Liver (tissue), 9 donors: ENCODE measurements around the gene DNMT3A. TPM values are rescaled to one million over a fixed set of nuclear protein-coding genes. Genes with fewer than 3 reads are reported as not detected.

Source experiments
- DNase-seq: peaks from one replicate; pipeline ENCODE4 v3.0.0-alpha.2; 2017; ENCODE audit warnings: low spot score
- H3K27ac ChIP-seq, 2 donors: one replicate each; pipeline ENCODE4 v1.7.0; 2013; ENCODE audit warnings: inconsistent platforms in 2 of 2, low read length in 2 of 2, control low read depth in 1 of 2, low read depth in 1 of 2, mild to moderate bottlenecking in 1 of 2
- H3K27me3 ChIP-seq, 4 donors: one replicate each; pipeline versions ENCODE4 v1.6.1 to v1.7.0; 2013; ENCODE audit warnings: low read length in 3 of 4, inconsistent platforms in 1 of 4, mild to moderate bottlenecking in 1 of 4, moderate library complexity in 1 of 4; ENCODE audit not compliant: control insufficient read depth in 4 of 4, insufficient read depth in 4 of 4
- H3K36me3 ChIP-seq, 4 donors: one replicate each; pipeline versions ENCODE4 v1.6.1 to v1.7.0; 2013; ENCODE audit warnings: low read length in 3 of 4, mild to moderate bottlenecking in 3 of 4, low read depth in 1 of 4, moderate library complexity in 1 of 4; ENCODE audit not compliant: control insufficient read depth in 4 of 4, insufficient read depth in 3 of 4
- H3K4me1 ChIP-seq, 4 donors: one replicate each; pipeline versions ENCODE4 v1.6.1 to v1.7.0; 2013; ENCODE audit warnings: low read length in 3 of 4, mild to moderate bottlenecking in 3 of 4, moderate library complexity in 1 of 4; ENCODE audit not compliant: control insufficient read depth in 4 of 4, insufficient read depth in 4 of 4
- H3K4me3 ChIP-seq, 3 donors: one replicate each; pipeline versions ENCODE4 v1.6.1 to v1.7.0; 2013; ENCODE audit warnings: low read length in 3 of 3, control low read depth in 1 of 3, low read depth in 1 of 3, mild to moderate bottlenecking in 1 of 3
- H3K9ac ChIP-seq, 2 donors: one replicate each; pipeline ENCODE4 v1.7.0; 2013; ENCODE audit warnings: low read length in 2 of 2, mild to moderate bottlenecking in 2 of 2, moderate library complexity in 2 of 2, control low read depth in 1 of 2, low read depth in 1 of 2
- H3K9me3 ChIP-seq, 4 donors: one replicate each; pipeline versions ENCODE4 v1.6.1 to v1.7.0; 2013; ENCODE audit warnings: low read length in 3 of 4; ENCODE audit not compliant: control insufficient read depth in 4 of 4
- EGR1 ChIP-seq, 2 donors: IDR thresholded peaks; 2 replicates each; pipeline ENCODE4 v1.6.1; 2016 to 2018; ENCODE audit warnings: antibody characterized with exemption in 2 of 2, low read depth in 2 of 2
- FOXA2 ChIP-seq: IDR thresholded peaks from 2 replicates; pipeline ENCODE4 v1.6.1; 2016; ENCODE audit warnings: antibody characterized with exemption
- GABPA ChIP-seq, 2 donors: IDR thresholded peaks in 1 of 2; conservative IDR thresholded peaks in 1 of 2; 2 replicates each; pipeline ENCODE4 v1.6.1; 2016; ENCODE audit warnings: antibody characterized with exemption in 2 of 2, mild to moderate bottlenecking in 1 of 2, moderate library complexity in 1 of 2
- HNF4A ChIP-seq, 2 donors: conservative IDR thresholded peaks; 2 replicates each; pipeline ENCODE4 v1.6.1; 2016; ENCODE audit warnings: antibody characterized with exemption in 2 of 2, mild to moderate bottlenecking in 2 of 2
- HNF4G ChIP-seq: IDR thresholded peaks from 2 replicates; pipeline ENCODE4 v1.6.1; 2016; ENCODE audit warnings: antibody characterized with exemption
- JUND ChIP-seq, 2 donors: IDR thresholded peaks; 2 replicates each; pipeline ENCODE4 v1.6.1; 2016; ENCODE audit warnings: antibody characterized with exemption in 2 of 2
- RAD21 ChIP-seq, 2 donors: IDR thresholded peaks; 2 replicates each; pipeline ENCODE4 v1.6.1; 2016; ENCODE audit warnings: antibody characterized with exemption in 2 of 2, mild to moderate bottlenecking in 2 of 2
- RXRA ChIP-seq, 2 donors: IDR thresholded peaks; 2 replicates each; pipeline ENCODE4 v1.6.1; 2017 to 2018; ENCODE audit warnings: antibody characterized with exemption in 2 of 2, mild to moderate bottlenecking in 1 of 2
- SP1 ChIP-seq: IDR thresholded peaks from 2 replicates; pipeline ENCODE4 v1.6.1; 2018; ENCODE audit warnings: antibody characterized with exemption, mild to moderate bottlenecking
- TAF1 ChIP-seq: conservative IDR thresholded peaks from 2 replicates; pipeline ENCODE4 v1.6.1; 2016; ENCODE audit warnings: antibody characterized with exemption, mild to moderate bottlenecking
- YY1 ChIP-seq: IDR thresholded peaks from 2 replicates; pipeline ENCODE4 v1.6.1; 2016; ENCODE audit warnings: antibody characterized with exemption, mild to moderate bottlenecking
- WGBS: extraction: QIAGEN DNeasy Blood & Tissue Kit; methylation state at CpG from one replicate; pipeline ENCODE4 v1.1.7; 2013; 5-methylcytosine and 5-hydroxymethylcytosine counted together
- polyA plus RNA-seq, 2 donors: library from polyadenylated mRNA; stranded (reverse) in 1 of 2; unstranded in 1 of 2; fragments of 200-250 nt in 1 of 2; fragments of >200 nt in 1 of 2; fragmentation: Nextera tagmentation in 1 of 2; extraction: Ambion mirVana in 1 of 2; gene quantifications; one replicate each; pipeline versions ENCODE4 v1.2.1 to v1.2.3, GENCODE V29; 2013 to 2015
- total RNA-seq, 2 donors: library from RNA; depleted of rRNA; stranded (reverse); fragments of >200 nt; gene quantifications; one replicate each; pipeline ENCODE4 v1.2.3, GENCODE V29; 2014
- TF ChIP-seq, protein P1 (sequence below): fragments of 150-350 bp; IDR thresholded peaks from 2 replicates; pipeline ENCODE4 v1.5.1; 2017; ENCODE audit warnings: improper control_type of control experiment, low read depth, low read length; ENCODE audit not compliant: missing input control
- TF ChIP-seq, protein P2 (sequence below): IDR thresholded peaks from 2 replicates; pipeline ENCODE4 v1.6.1; 2016; ENCODE audit warnings: antibody characterized with exemption, mild to moderate bottlenecking
- TF ChIP-seq, protein P3 (sequence below): IDR thresholded peaks from 2 replicates; pipeline ENCODE4 v1.6.1; 2016; ENCODE audit warnings: antibody characterized with exemption
- TF ChIP-seq, protein P4 (sequence below): IDR thresholded peaks from 2 replicates; pipeline ENCODE4 v1.6.1; 2016; ENCODE audit warnings: antibody characterized with exemption
- donor health status: healthy.
- donor health status: healthy.
- donor health status: healthy.
- donor health status: healthy.
- donor health status: healthy.

The DNMT3A gene
- total and polyA plus RNA-seq, 4 donors, result 3.5 to 24.2 (median 8.1) TPM

DNA sequence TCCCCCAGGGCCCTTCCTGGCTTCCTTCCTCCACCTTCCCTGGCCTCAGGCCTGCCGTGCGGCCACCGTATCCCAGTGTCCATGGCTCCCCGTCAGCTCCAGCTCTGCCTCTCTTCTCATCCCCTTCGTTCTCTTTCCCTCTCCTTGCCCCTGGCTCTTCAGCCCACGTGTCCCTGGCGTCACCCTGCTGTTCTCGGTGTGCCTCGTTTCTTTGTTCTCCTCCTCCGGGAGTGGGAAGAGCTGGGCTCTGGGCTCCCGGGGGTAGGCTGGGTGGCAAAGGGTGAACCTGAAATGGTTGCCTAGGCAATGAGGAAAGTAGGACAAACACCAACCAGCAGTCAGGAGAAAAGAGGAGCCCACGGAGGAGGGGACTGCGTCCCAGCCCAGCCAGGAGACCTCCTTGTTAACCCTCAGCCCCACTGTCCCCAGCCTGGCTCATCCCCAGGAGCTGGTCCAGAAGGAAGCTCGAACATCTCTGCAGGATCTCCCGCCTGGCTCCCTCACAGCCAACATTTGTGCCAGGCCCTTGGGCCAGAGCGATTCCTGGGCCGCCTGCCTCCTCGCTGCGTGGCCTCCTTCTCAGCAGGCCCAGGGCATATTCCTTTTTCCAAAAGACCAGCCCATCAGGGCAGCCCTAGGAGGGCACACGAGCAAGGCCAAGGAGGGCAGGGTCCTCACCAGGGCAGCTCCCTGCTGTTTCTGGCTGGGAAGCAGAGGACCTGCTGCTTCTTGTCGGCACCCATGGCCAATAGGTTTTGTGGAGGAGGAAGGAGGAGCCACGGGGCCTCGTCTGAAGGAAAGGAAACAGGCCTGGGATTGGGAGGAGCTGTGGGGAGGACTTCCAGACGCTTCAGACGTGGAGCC, 30.9 kb upstream of the DNMT3A start:
- no peak overlapping the region for H3K27ac ChIP-seq
- WGBS, result 81% methylated on average over 25 of the region's 25 CpGs
- DNase-seq, result no peak

DNA sequence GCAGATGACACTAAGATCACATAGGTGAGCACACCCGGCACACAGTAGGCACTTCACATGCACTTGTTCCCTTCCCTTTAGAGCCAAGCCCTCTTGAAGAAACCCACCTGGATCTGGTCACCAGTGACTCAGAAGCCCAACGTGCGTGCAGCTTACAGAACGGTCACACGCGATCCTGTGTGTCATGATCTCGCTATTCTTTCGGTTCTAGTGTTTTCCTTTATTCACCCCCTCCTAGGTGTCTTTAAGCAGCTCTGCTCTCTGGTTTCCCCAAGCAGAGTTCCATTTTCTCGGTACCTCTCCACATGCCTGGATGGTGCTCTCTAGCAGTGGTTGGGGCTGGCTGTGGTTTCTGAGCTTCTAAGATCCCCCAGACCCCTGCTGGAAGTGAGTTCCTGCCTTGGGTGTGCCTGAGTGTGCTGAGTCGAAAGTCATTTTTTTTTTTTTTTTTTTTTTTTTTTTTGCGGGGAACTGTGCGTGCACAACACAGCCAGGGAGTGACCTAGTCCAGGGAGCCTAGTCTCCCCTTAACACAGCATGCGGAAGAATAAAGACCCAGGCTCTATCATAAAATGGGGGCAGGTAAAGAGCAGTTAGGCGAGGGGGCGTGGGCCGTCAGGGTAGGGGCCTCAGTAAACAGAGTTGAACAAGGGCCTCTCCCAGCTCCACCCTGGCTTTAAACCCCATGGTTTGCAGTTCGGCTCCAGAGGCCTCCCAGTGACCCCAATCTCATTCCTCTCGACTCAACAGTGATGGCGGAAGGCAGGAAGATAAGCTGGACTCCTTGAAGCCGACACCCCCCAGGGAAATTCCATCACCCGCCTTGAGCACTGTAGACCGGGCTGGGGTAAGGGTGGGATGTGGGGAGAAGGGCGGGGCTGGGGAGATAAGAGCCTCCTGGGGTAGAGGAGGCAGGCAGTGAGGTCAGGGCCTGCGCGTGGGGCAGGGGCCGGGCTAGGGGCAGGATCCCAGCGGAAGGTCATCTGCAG, 29.8 kb upstream of the DNMT3A start:
- WGBS, result 73% methylated on average over 27 of the region's 27 CpGs
- no peaks in the 10 kb centered on the region for H3K9me3 ChIP-seq
- H3K27ac ChIP-seq, result no peak overlapping the region
- TF ChIP-seq RXRA (IDR thresholded peaks at IDR 0.05) (no peak), YY1 (no peak), JUND (IDR thresholded peaks at IDR 0.05) (no peak), HNF4G (no peak), GABPA (IDR thresholded peaks at IDR 0.05 in 1 of 2, conservative IDR thresholded peaks at IDR 0.05 in 1 of 2) (no peak), SP1 (no peak), RAD21 (IDR thresholded peaks at IDR 0.05) (no peak), FOXA2 (no peak), EGR1 (IDR thresholded peaks at IDR 0.05; ENCODE audit: low read depth in 2 of 2) (no peak)
- TF ChIP-seq, protein P1, sequence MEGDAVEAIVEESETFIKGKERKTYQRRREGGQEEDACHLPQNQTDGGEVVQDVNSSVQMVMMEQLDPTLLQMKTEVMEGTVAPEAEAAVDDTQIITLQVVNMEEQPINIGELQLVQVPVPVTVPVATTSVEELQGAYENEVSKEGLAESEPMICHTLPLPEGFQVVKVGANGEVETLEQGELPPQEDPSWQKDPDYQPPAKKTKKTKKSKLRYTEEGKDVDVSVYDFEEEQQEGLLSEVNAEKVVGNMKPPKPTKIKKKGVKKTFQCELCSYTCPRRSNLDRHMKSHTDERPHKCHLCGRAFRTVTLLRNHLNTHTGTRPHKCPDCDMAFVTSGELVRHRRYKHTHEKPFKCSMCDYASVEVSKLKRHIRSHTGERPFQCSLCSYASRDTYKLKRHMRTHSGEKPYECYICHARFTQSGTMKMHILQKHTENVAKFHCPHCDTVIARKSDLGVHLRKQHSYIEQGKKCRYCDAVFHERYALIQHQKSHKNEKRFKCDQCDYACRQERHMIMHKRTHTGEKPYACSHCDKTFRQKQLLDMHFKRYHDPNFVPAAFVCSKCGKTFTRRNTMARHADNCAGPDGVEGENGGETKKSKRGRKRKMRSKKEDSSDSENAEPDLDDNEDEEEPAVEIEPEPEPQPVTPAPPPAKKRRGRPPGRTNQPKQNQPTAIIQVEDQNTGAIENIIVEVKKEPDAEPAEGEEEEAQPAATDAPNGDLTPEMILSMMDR, result no peak
- TF ChIP-seq, protein P2, sequence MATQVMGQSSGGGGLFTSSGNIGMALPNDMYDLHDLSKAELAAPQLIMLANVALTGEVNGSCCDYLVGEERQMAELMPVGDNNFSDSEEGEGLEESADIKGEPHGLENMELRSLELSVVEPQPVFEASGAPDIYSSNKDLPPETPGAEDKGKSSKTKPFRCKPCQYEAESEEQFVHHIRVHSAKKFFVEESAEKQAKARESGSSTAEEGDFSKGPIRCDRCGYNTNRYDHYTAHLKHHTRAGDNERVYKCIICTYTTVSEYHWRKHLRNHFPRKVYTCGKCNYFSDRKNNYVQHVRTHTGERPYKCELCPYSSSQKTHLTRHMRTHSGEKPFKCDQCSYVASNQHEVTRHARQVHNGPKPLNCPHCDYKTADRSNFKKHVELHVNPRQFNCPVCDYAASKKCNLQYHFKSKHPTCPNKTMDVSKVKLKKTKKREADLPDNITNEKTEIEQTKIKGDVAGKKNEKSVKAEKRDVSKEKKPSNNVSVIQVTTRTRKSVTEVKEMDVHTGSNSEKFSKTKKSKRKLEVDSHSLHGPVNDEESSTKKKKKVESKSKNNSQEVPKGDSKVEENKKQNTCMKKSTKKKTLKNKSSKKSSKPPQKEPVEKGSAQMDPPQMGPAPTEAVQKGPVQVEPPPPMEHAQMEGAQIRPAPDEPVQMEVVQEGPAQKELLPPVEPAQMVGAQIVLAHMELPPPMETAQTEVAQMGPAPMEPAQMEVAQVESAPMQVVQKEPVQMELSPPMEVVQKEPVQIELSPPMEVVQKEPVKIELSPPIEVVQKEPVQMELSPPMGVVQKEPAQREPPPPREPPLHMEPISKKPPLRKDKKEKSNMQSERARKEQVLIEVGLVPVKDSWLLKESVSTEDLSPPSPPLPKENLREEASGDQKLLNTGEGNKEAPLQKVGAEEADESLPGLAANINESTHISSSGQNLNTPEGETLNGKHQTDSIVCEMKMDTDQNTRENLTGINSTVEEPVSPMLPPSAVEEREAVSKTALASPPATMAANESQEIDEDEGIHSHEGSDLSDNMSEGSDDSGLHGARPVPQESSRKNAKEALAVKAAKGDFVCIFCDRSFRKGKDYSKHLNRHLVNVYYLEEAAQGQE, result no peak
- TF ChIP-seq, protein P3, sequence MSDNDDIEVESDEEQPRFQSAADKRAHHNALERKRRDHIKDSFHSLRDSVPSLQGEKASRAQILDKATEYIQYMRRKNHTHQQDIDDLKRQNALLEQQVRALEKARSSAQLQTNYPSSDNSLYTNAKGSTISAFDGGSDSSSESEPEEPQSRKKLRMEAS, result no peak
- no peak for DNase-seq
- no peak overlapping the region for H3K4me3 ChIP-seq
- no peak overlapping the region for H3K9ac ChIP-seq
- H3K27me3 ChIP-seq, result no peaks in the 10 kb centered on the region
- peaks cover 0 to 8% (median 3%) of the 10 kb centered on the region in 4 donors for H3K4me1 ChIP-seq
- no peaks in the 10 kb centered on the region for H3K36me3 ChIP-seq

More for the DNA sequence above, 30.9 kb upstream of the DNMT3A start:
- H3K4me1 ChIP-seq, result peaks cover 0 to 19% (median 9%) of the 10 kb centered on the region in 4 donors
- TF ChIP-seq HNF4A (conservative IDR thresholded peaks at IDR 0.05) (no peak), GABPA (IDR thresholded peaks at IDR 0.05 in 1 of 2, conservative IDR thresholded peaks at IDR 0.05 in 1 of 2) (no peak), FOXA2 (no peak), HNF4G (no peak), YY1 (no peak), SP1 (no peak), EGR1 (IDR thresholded peaks at IDR 0.05; ENCODE audit: low read depth in 2 of 2) (no peak), TAF1 (no peak)
- TF ChIP-seq, protein P4, sequence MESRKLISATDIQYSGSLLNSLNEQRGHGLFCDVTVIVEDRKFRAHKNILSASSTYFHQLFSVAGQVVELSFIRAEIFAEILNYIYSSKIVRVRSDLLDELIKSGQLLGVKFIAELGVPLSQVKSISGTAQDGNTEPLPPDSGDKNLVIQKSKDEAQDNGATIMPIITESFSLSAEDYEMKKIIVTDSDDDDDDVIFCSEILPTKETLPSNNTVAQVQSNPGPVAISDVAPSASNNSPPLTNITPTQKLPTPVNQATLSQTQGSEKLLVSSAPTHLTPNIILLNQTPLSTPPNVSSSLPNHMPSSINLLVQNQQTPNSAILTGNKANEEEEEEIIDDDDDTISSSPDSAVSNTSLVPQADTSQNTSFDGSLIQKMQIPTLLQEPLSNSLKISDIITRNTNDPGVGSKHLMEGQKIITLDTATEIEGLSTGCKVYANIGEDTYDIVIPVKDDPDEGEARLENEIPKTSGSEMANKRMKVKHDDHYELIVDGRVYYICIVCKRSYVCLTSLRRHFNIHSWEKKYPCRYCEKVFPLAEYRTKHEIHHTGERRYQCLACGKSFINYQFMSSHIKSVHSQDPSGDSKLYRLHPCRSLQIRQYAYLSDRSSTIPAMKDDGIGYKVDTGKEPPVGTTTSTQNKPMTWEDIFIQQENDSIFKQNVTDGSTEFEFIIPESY, result no peak
- TF ChIP-seq, protein P3, result no peak
- H3K9ac ChIP-seq, result no peak overlapping the region
- H3K27me3 ChIP-seq, result no peaks in the 10 kb centered on the region
- H3K36me3 ChIP-seq, result no peaks in the 10 kb centered on the region
- no peak overlapping the region for H3K4me3 ChIP-seq
- no peaks in the 10 kb centered on the region for H3K9me3 ChIP-seq
